Neural progenitor cell (in vitro differentiated cells): Measurements from ENCODE around the gene TASOR.

Experiments
- EZH2 ChIP-seq: fragments of 200-600 bp; sonication (generic); IDR thresholded peaks from 2 replicates; pipeline ENCODE4 v1.6.1; 2017; ENCODE audit warnings: antibody characterized with exemption, mild to moderate bottlenecking, moderate library complexity
- EZH2phosphoT487 ChIP-seq: fragments of 200-600 bp; sonication (generic); IDR thresholded peaks from 2 replicates; pipeline ENCODE4 v1.6.1; 2017; ENCODE audit warnings: antibody characterized with exemption
- TF ChIP-seq, protein P1 (sequence below): fragments of 200-600 bp; sonication (generic); IDR thresholded peaks from 2 replicates; pipeline ENCODE4 v1.5.1; 2017; ENCODE audit warnings: antibody characterized with exemption, mild to moderate bottlenecking

DNA sequence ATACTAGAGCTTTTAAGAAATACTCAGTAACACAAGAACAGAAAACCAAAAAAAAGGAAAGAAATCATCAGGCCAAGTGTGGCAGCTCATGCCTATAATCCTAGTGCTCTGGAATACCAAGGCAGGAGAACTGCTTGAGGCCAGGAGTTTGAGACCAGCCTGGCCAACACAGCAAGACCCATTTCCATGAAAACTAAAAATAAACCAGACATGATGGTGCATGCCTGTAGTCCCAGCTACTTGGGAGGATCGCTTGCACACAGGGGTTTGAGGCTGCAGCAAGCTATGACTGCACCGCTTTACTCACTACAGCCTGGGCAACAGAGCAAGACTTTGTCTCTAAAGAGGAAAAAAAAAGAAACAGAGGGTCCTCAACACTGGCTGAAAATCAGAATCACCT, 18.2 kb downstream of the TASOR start:
- TF ChIP-seq, protein P1, sequence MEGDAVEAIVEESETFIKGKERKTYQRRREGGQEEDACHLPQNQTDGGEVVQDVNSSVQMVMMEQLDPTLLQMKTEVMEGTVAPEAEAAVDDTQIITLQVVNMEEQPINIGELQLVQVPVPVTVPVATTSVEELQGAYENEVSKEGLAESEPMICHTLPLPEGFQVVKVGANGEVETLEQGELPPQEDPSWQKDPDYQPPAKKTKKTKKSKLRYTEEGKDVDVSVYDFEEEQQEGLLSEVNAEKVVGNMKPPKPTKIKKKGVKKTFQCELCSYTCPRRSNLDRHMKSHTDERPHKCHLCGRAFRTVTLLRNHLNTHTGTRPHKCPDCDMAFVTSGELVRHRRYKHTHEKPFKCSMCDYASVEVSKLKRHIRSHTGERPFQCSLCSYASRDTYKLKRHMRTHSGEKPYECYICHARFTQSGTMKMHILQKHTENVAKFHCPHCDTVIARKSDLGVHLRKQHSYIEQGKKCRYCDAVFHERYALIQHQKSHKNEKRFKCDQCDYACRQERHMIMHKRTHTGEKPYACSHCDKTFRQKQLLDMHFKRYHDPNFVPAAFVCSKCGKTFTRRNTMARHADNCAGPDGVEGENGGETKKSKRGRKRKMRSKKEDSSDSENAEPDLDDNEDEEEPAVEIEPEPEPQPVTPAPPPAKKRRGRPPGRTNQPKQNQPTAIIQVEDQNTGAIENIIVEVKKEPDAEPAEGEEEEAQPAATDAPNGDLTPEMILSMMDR = no peak
- TF ChIP-seq EZH2phosphoT487 (no peak), EZH2 (no peak)
